ENCODE results near the gene RARA. TPM values are rescaled to one million over a fixed set of nuclear protein-coding genes. Genes with fewer than 3 reads are reported as not detected.
A peak's percentile ranks its signal among the peaks of the same experiment; 100 is the strongest.

Gene RARA
- total and polyA plus RNA-seq, 2 experiments from 2014 or later, result 7.4 to 15.9 TPM

DNA sequence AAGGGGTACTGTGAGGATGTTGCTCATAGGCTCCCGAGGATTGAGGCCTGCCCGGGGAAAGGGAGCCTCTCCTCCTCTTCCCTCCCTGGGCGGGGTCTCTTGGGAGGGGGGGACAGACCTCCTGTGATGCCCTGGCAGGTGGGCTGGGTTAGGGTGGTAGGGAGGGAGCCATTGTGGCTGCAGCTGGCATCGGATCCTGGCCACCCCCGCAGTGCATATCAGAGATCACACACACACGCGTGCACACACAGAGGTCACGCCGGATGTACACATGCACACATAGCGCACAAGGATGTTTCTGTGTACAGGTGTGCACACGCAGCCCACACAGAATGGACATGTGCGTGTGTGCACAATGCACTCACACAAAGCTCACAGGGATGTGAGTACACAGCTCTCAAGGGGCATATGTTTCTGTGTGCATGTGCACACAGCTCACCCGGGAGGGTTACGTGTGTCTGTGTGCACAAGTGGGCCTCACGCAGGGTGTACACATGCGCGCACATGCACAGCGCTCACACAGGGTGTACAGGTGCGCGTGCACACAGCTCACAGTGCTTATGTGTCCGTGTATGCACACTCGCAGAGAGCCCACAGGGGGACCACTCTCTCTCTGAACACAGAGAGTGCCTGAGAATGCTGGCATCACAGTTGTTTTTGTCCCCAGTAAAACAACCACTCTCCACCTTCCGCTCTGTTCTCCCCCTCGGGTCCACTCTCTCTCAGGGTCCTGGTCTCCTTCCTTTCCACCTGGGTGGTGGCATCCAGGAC lies 53.1 kb downstream of the RARA start:
- H3K4me3 Mint-ChIP-seq, result peak overlapping the region; percentile 68
- Histone ChIP-seq H3F3A (replicated peaks; ENCODE audit: low read depth) (peaks cover 12% of the 10 kb centered on the region; the same call in 1 of the 2 replicates), H3K4me1 (ENCODE audit: insufficient read depth) (peaks cover 22% of the 10 kb centered on the region), H3K36me3 (ENCODE audit: insufficient read depth) (no peaks in the 10 kb centered on the region), H3K27ac (ENCODE audit: low read depth) (no peak overlapping the region), H2AFZ (no peak overlapping the region), H3K9me2 (ENCODE audit: insufficient read depth) (no peaks in the 10 kb centered on the region), H3K4me2 (peak overlapping the region; percentile 88), H4K20me1 (replicated peaks; ENCODE audit: insufficient read depth) (no peaks in the 10 kb centered on the region), H3K27me3 (ENCODE audit: insufficient read depth) (peaks cover 43% of the 10 kb centered on the region), H3K4me3 (peak overlapping the region; percentile 59; the same call in 1 of the 2 replicates), H3K79me2 (replicated peaks; ENCODE audit: insufficient read depth) (no peaks in the 10 kb centered on the region)
- H3K9me3 Mint-ChIP-seq, result no peaks in the 10 kb centered on the region; the same call in 2 of the 3 replicates
- no peaks in the 10 kb centered on the region for H3K36me3 Mint-ChIP-seq (ENCODE audit: low read depth)
- H3K4me1 Mint-ChIP-seq, result peaks cover 38% of the 10 kb centered on the region
- no peak for DNase-seq (ENCODE audit: low spot score)
- ATAC-seq, result peak; percentile 5; the same call in 2 of the 3 replicates
- no peak overlapping the region for H3K27ac Mint-ChIP-seq
- peaks cover 52% of the 10 kb centered on the region for H3K27me3 Mint-ChIP-seq (ENCODE audit: insufficient read depth, low read depth, poor library complexity)
- no peak for TF ChIP-seq POLR2AphosphoS5 (IDR thresholded peaks at IDR 0.05; ENCODE audit: low read depth)
- TF ChIP-seq ZNF114 (CRISPR knock-in tag; IDR thresholded peaks at IDR 0.05), result no peak

DNA sequence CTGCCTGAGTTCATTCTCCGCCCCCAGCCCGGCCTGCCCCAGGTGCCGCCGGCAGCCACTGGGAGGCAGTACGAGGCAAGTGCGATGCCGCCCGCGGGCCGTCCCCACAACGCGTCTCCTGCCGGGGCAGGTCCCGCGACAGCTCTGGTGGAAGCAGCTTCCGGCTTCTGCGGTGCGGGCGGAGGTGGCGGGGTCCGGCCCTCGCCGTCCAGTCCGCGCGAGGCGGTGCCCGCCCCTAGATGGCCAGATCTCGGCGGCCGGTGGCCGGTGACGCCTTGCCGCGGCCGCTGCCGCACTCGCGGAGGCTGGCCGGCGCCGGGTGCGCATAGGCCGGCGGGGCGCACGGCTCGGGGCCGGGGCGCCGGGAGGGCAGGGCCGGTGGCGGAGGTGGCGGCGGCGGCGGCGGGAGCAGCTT lies 53.7 kb downstream of the RARA start:
- peaks cover 43% of the 10 kb centered on the region for H3K27me3 ChIP-seq (ENCODE audit: insufficient read depth)
- ATAC-seq (peak; percentile 62), DNase-seq (ENCODE audit: low spot score) (peak; percentile 94)
- H3K27ac ChIP-seq (ENCODE audit: low read depth), result no peak overlapping the region
- H4K20me1 ChIP-seq (replicated peaks; ENCODE audit: insufficient read depth), result no peaks in the 10 kb centered on the region
- H3K9me2 ChIP-seq (ENCODE audit: insufficient read depth), result no peaks in the 10 kb centered on the region
- no peak for TF ChIP-seq ZNF114 (CRISPR knock-in tag; IDR thresholded peaks at IDR 0.05)
- TF ChIP-seq ZNF462 (CRISPR knock-in tag; IDR thresholded peaks at IDR 0.05), result no peak
- TF ChIP-seq, protein P1, sequence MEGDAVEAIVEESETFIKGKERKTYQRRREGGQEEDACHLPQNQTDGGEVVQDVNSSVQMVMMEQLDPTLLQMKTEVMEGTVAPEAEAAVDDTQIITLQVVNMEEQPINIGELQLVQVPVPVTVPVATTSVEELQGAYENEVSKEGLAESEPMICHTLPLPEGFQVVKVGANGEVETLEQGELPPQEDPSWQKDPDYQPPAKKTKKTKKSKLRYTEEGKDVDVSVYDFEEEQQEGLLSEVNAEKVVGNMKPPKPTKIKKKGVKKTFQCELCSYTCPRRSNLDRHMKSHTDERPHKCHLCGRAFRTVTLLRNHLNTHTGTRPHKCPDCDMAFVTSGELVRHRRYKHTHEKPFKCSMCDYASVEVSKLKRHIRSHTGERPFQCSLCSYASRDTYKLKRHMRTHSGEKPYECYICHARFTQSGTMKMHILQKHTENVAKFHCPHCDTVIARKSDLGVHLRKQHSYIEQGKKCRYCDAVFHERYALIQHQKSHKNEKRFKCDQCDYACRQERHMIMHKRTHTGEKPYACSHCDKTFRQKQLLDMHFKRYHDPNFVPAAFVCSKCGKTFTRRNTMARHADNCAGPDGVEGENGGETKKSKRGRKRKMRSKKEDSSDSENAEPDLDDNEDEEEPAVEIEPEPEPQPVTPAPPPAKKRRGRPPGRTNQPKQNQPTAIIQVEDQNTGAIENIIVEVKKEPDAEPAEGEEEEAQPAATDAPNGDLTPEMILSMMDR (conservative IDR thresholded peaks at IDR 0.05; ENCODE audit: low read depth in 2 of 2), result peak; percentile 66 to 87
- TF ChIP-seq NANOG (IDR thresholded peaks at IDR 0.05; ENCODE audit: borderline replicate concordance), result no peak
- peak; percentile 60 for TF ChIP-seq CREB1 (CRISPR knock-in tag; IDR thresholded peaks at IDR 0.05; ENCODE audit: low read depth)
- no peaks in the 10 kb centered on the region for H3K36me3 ChIP-seq (ENCODE audit: insufficient read depth)
- no peaks in the 10 kb centered on the region for H3K36me3 Mint-ChIP-seq (ENCODE audit: low read depth)
- H3K4me1 Mint-ChIP-seq, result peaks cover 39% of the 10 kb centered on the region
- H2AFZ ChIP-seq, result no peak overlapping the region
- H3K27me3 Mint-ChIP-seq (ENCODE audit: insufficient read depth, low read depth, poor library complexity), result peaks cover 50% of the 10 kb centered on the region
- no peaks in the 10 kb centered on the region for H3K79me2 ChIP-seq (replicated peaks; ENCODE audit: insufficient read depth)
- H3K4me3 ChIP-seq, result peak overlapping the region; percentile 59
- H3K4me3 Mint-ChIP-seq, result peak overlapping the region; percentile 68
- peak overlapping the region; percentile 88 for H3K4me2 ChIP-seq
- H3F3A ChIP-seq (replicated peaks; ENCODE audit: low read depth), result peaks cover 10% of the 10 kb centered on the region; the same call in 1 of the 2 replicates
- no peak overlapping the region for H3K27ac Mint-ChIP-seq
- peaks cover 22% of the 10 kb centered on the region for H3K4me1 ChIP-seq (ENCODE audit: insufficient read depth)
- no peaks in the 10 kb centered on the region; the same call in 2 of the 3 replicates for H3K9me3 Mint-ChIP-seq
